ENCODE measurements around the gene SND1. TPM values are rescaled to one million over a fixed set of nuclear protein-coding genes. Genes with fewer than 3 reads are reported as not detected.

Gene SND1
- total and polyA plus RNA-seq, 2 of the 4 experiments (the other 2 are of a cell fraction): 154 to 294 TPM

GRCh38 chr7:127835679-127836078 is 183.7 kb downstream of the SND1 start:
- H2BK15ac ChIP-seq (ENCODE audit: low read depth, low read length): no peak overlapping the region
- POLR2A ChIA-PET (ENCODE audit: unreplicated experiment): no interaction called here
- H3K4me2 ChIP-seq (ENCODE audit: low read depth, low read length): no peak overlapping the region
- H4K8ac ChIP-seq (ENCODE audit: low read depth in 2 of 2, low read length in 2 of 2): no peak overlapping the region
- no peaks in the 10 kb centered on the region for H3K27me3 ChIP-seq (ENCODE audit: control insufficient read depth, insufficient read depth, low read length)
- H3K18ac ChIP-seq (ENCODE audit: low read depth, low read length): no peak overlapping the region
- no peak overlapping the region for H3K4ac ChIP-seq (ENCODE audit: low read depth, low read length)
- no TSS peak for BruUV-seq (replicated peaks)
- H2BK20ac ChIP-seq (ENCODE audit: low read depth, low read length): no peak overlapping the region
- intact Hi-C loops (cut with micrococcal nuclease) (no loop called here), in situ Hi-C loops (cut with MboI; ENCODE audit: low sequenced_read_pairs) (no loop called here), dilution Hi-C loops (cut with HindIII; ENCODE audit: low sequenced_read_pairs, unreplicated experiment) (no loop called here)
- no peak overlapping the region for H4K91ac ChIP-seq (ENCODE audit: insufficient read depth, low read depth, low read length)
- WGBS, 2 experiments (ENCODE audit: extremely low coverage in 2 of 2, insufficient read length in 1 of 2): no CpG with 5 or more reads among the region's 4 CpGs
- CTCF ChIA-PET: no interaction called here
- DNase-seq (no peak), ATAC-seq (ENCODE audit: low read depth) (no peak)
- no peak overlapping the region for H2AK5ac ChIP-seq (ENCODE audit: low read depth, low read length)
- no peak overlapping the region for H2AFZ ChIP-seq (replicated peaks; ENCODE audit: low read length, poor library complexity)
- H3K56ac ChIP-seq (ENCODE audit: extremely low read depth, insufficient read depth, low read length): no peak overlapping the region
- H3K4me1 ChIP-seq (ENCODE audit: control insufficient read depth, insufficient read depth, low read length): 0 out of 2 replicates have a peak, but pooled peaks cover 2% of the 10 kb centered on the region
- peaks cover 15% of the 10 kb centered on the region; the same call in 1 of the 2 replicates for H3K9me1 ChIP-seq (ENCODE audit: insufficient read depth, low read length)
- peaks cover 2% of the 10 kb centered on the region for H3K36me3 ChIP-seq (ENCODE audit: control insufficient read depth, insufficient read depth, low read length)
- TF ChIP-seq BHLHE40 (IDR thresholded peaks at IDR 0.05; ENCODE audit: low read depth, low read length) (no peak), POLR2A (IDR thresholded peaks at IDR 0.05; ENCODE audit: low read depth, low read length) (no peak), USF2 (IDR thresholded peaks at IDR 0.05; ENCODE audit: low read depth, low read length) (no peak), RFX5 (IDR thresholded peaks at IDR 0.05; ENCODE audit: low read depth, low read length) (no peak), FOS (IDR thresholded peaks at IDR 0.05; ENCODE audit: low read depth, low read length) (no peak), MXI1 (IDR thresholded peaks at IDR 0.05; ENCODE audit: borderline replicate concordance, low read depth, low read length) (no peak), RAD21 (IDR thresholded peaks at IDR 0.05; ENCODE audit: low read length) (no peak)
- H3K14ac ChIP-seq (replicated peaks; ENCODE audit: low read depth, low read length): no peak overlapping the region
- peaks cover 42% of the 10 kb centered on the region for H4K20me1 ChIP-seq (ENCODE audit: insufficient read depth, low read length)
- peaks cover 28 to 76% of the 10 kb centered on the region in 2 experiments for H3K79me1 ChIP-seq (ENCODE audit: low read depth in 1 of 2, low read length in 2 of 2)
- no peak overlapping the region for H2BK120ac ChIP-seq (ENCODE audit: low read depth, low read length)
- H2BK5ac ChIP-seq (ENCODE audit: low read depth, low read length, poor library complexity, severe bottlenecking): no peak overlapping the region
- H3K9ac ChIP-seq (ENCODE audit: low read depth, low read length): no peak overlapping the region
- no peak overlapping the region for H2AK9ac ChIP-seq (replicated peaks; ENCODE audit: low read depth, low read length, poor library complexity)
- H3K27ac ChIP-seq (ENCODE audit: insufficient read depth, low read length): no peak overlapping the region
- H3K4me3 ChIP-seq (ENCODE audit: insufficient read depth, low read depth, low read length): no peak overlapping the region
- H3K9me3 ChIP-seq (ENCODE audit: control insufficient read depth, insufficient read depth, low read length): peaks cover 6% of the 10 kb centered on the region; the same call in 1 of the 2 replicates
- no peak overlapping the region for H4K5ac ChIP-seq (ENCODE audit: low read depth, low read length)
- no peak overlapping the region for H3K23ac ChIP-seq (ENCODE audit: low read depth, low read length)
